WTC11 (cell line): ENCODE measurements around the gene ECT2L. TPM values are rescaled to one million over a fixed set of nuclear protein-coding genes. Genes with fewer than 3 reads are reported as not detected.

ENCODE experiments used
- ATAC-seq: fragments of 200-7000 bp; cut with Tn5 transposase; 2 replicates; pipeline ENCODE4 v1.10.0; 2021; ENCODE audit warnings: mild to moderate bottlenecking, moderate library complexity
- CTCF ChIA-PET: fragments of 300-600 bp; sonication (Branson Sonifier 250); formaldehyde crosslinking; loops from one replicate; lab custom pipeline; 2021; ENCODE audit warnings: antibody characterized with exemption; lab: Charles Lee
- POLR2A ChIA-PET: fragments of 350-600 bp; sonication (Branson Sonifier 250); formaldehyde crosslinking; loops from one replicate; lab custom pipeline; 2021; ENCODE audit warnings: antibody characterized with exemption; lab: Charles Lee
- DNase-seq: peaks from one replicate; pipeline ENCODE4 v3.0.0; 2021; ENCODE audit warnings: low spot score
- H3K27ac Mint-ChIP-seq: 2 replicates; pipeline ENCODE4 v1.8.0; 2021; ENCODE audit warnings: mixed read lengths
- H3K27me3 Mint-ChIP-seq: 2 replicates; pipeline ENCODE4 v1.8.0; 2021; ENCODE audit warnings: low read depth, mild to moderate bottlenecking, moderate library complexity, mixed read lengths
- H3K36me3 Mint-ChIP-seq: 2 replicates; pipeline ENCODE4 v1.8.0; 2021; ENCODE audit warnings: mixed read lengths
- H3K4me1 Mint-ChIP-seq: 2 replicates; pipeline ENCODE4 v1.8.0; 2022; ENCODE audit warnings: mixed read lengths
- H3K4me3 Mint-ChIP-seq: 2 replicates; pipeline ENCODE4 v1.8.0; 2021; ENCODE audit warnings: mild to moderate bottlenecking, moderate library complexity, mixed read lengths
- H3K9me3 Mint-ChIP-seq: 2 replicates; pipeline ENCODE4 v1.8.0; 2021; ENCODE audit warnings: mixed read lengths
- AR ChIP-seq: fragments of 250-450 bp; sonication (Bioruptor Pico); IDR thresholded peaks from 2 replicates; pipeline ENCODE4 v1.9.0; 2021; ENCODE audit warnings: mild to moderate bottlenecking
- CBFB ChIP-seq: sonication (generic); formaldehyde crosslinking; IDR thresholded peaks from 2 replicates; pipeline ENCODE4 v1.8.1; 2022; ENCODE audit warnings: mild to moderate bottlenecking, low read depth, missing genetic modification reagents
- CDX4 ChIP-seq: fragments of 250-450 bp; sonication (Bioruptor Pico); IDR thresholded peaks from 2 replicates; pipeline ENCODE4 v1.9.0; 2021; ENCODE audit warnings: moderate library complexity, mild to moderate bottlenecking, inconsistent platforms, borderline replicate concordance
- CREB1 ChIP-seq: sonication (generic); formaldehyde crosslinking; IDR thresholded peaks from 2 replicates; pipeline ENCODE4 v1.8.0; 2023; ENCODE audit warnings: mild to moderate bottlenecking, missing genetic modification reagents
- CREM ChIP-seq: sonication (generic); formaldehyde crosslinking; IDR thresholded peaks from 2 replicates; pipeline ENCODE4 v1.8.1; 2022; ENCODE audit warnings: mild to moderate bottlenecking, missing genetic modification reagents, moderate library complexity
- EMX1 ChIP-seq: fragments of 250-450 bp; sonication (Bioruptor Pico); IDR thresholded peaks from 2 replicates; pipeline ENCODE4 v1.8.0; 2021; ENCODE audit warnings: mild to moderate bottlenecking
- FOXP1 ChIP-seq: sonication (generic); formaldehyde crosslinking; IDR thresholded peaks from 2 replicates; pipeline ENCODE4 v1.8.0; 2022; ENCODE audit warnings: missing genetic modification reagents, mild to moderate bottlenecking, moderate library complexity, borderline replicate concordance
- HMGXB4 ChIP-seq: sonication (generic); formaldehyde crosslinking; IDR thresholded peaks from 2 replicates; pipeline ENCODE4 v1.8.1; 2023; ENCODE audit warnings: mild to moderate bottlenecking, moderate library complexity, missing genetic modification reagents
- IRF1 ChIP-seq: sonication (generic); formaldehyde crosslinking; IDR thresholded peaks from 2 replicates; pipeline ENCODE4 v1.8.0; 2023; ENCODE audit warnings: missing genetic modification reagents
- MAX ChIP-seq: sonication (generic); formaldehyde crosslinking; IDR thresholded peaks from 2 replicates; pipeline ENCODE4 v1.8.0; 2022; ENCODE audit warnings: mild to moderate bottlenecking, missing genetic modification reagents
- NR1H2 ChIP-seq: sonication (generic); formaldehyde crosslinking; IDR thresholded peaks from 2 replicates; pipeline ENCODE4 v1.9.0; 2021; ENCODE audit warnings: mild to moderate bottlenecking, moderate library complexity, missing genetic modification reagents
- NR3C1 ChIP-seq: sonication (generic); formaldehyde crosslinking; conservative IDR thresholded peaks from 2 replicates; pipeline ENCODE4 v1.8.1; 2023; ENCODE audit warnings: low read depth, mild to moderate bottlenecking, missing genetic modification reagents
- OVOL2 ChIP-seq: fragments of 250-450 bp; sonication (Bioruptor Pico); IDR thresholded peaks from 2 replicates; pipeline ENCODE4 v1.9.0; 2021; ENCODE audit warnings: mild to moderate bottlenecking, borderline replicate concordance
- PRDM15 ChIP-seq: sonication (generic); formaldehyde crosslinking; IDR thresholded peaks from 2 replicates; pipeline ENCODE4 v1.8.0; 2022; ENCODE audit warnings: missing genetic modification reagents
- RELA ChIP-seq: sonication (generic); formaldehyde crosslinking; IDR thresholded peaks from 2 replicates; pipeline ENCODE4 v1.8.1; 2022; ENCODE audit warnings: missing genetic modification reagents, mild to moderate bottlenecking, borderline replicate concordance
- TCF7 ChIP-seq: sonication (generic); formaldehyde crosslinking; IDR thresholded peaks from 2 replicates; pipeline ENCODE4 v1.8.0; 2022; ENCODE audit warnings: mild to moderate bottlenecking, low read depth, missing genetic modification reagents, moderate library complexity
- TEAD4 ChIP-seq: sonication (generic); formaldehyde crosslinking; IDR thresholded peaks from 2 replicates; pipeline ENCODE4 v1.8.0; 2022; ENCODE audit warnings: mild to moderate bottlenecking, missing genetic modification reagents
- ZBTB21 ChIP-seq: sonication (generic); formaldehyde crosslinking; IDR thresholded peaks from 2 replicates; pipeline ENCODE4 v1.8.1; 2023; ENCODE audit warnings: mild to moderate bottlenecking, missing genetic modification reagents, borderline replicate concordance
- ZNF138 ChIP-seq: sonication (generic); formaldehyde crosslinking; conservative IDR thresholded peaks from 2 replicates; pipeline ENCODE4 v1.8.1; 2022; ENCODE audit warnings: mild to moderate bottlenecking, moderate library complexity, missing genetic modification reagents
- ZNF317 ChIP-seq: sonication (generic); formaldehyde crosslinking; IDR thresholded peaks from 2 replicates; pipeline ENCODE4 v1.8.1; 2023; ENCODE audit warnings: low read depth, mild to moderate bottlenecking, moderate library complexity, missing genetic modification reagents, borderline replicate concordance
- ZNF512 ChIP-seq: sonication (generic); formaldehyde crosslinking; IDR thresholded peaks from 2 replicates; pipeline ENCODE4 v1.8.1; 2022; ENCODE audit warnings: missing genetic modification reagents, borderline replicate concordance
- total RNA-seq: library from RNA; stranded (reverse); gene quantifications from 3 replicates; pipeline ENCODE4 v1.2.3, GENCODE V29; 2021

The ECT2L gene
- total RNA-seq, 1 experiment from 2014 or later: not detected

- Mint-ChIP-seq H3K27me3 (no peaks in the 10 kb centered on the region), H3K4me1 (no peaks in the 10 kb centered on the region), H3K9me3 (no peaks in the 10 kb centered on the region), H3K27ac (no peak overlapping the region), H3K36me3 (peaks cover 71% of the 10 kb centered on the region), H3K4me3 (no peak overlapping the region)
- TF ChIP-seq NR3C1 (CRISPR knock-in tag) (no peak), ZNF317 (CRISPR knock-in tag) (no peak), HMGXB4 (CRISPR knock-in tag) (no peak), FOXP1 (CRISPR knock-in tag) (no peak), TEAD4 (CRISPR knock-in tag) (no peak)
- DNase-seq (no peak), ATAC-seq (no peak)
- ChIA-PET CTCF (no interaction called here), POLR2A (no interaction called here)
Observed at GRCh38 chr6:138909975-138910374, 114.1 kb downstream of the ECT2L start.

GRCh38 chr6:138912308-138912707, 116.4 kb downstream of the ECT2L start:
- Mint-ChIP-seq H3K27me3 (no peaks in the 10 kb centered on the region), H3K4me3 (no peak overlapping the region), H3K9me3 (no peaks in the 10 kb centered on the region), H3K36me3 (peaks cover 64% of the 10 kb centered on the region), H3K4me1 (no peaks in the 10 kb centered on the region), H3K27ac (no peak overlapping the region)
- ChIA-PET POLR2A (no interaction called here), CTCF (no interaction called here)
- TF ChIP-seq ZNF138 (no peak), RELA (no peak), EMX1 (CRISPR knock-in tag) (no peak), AR (CRISPR knock-in tag) (no peak), NR3C1 (CRISPR knock-in tag) (no peak), MAX (CRISPR knock-in tag) (no peak), TCF7 (CRISPR knock-in tag) (no peak), ZNF512 (no peak), IRF1 (CRISPR knock-in tag) (no peak), CREM (CRISPR knock-in tag) (no peak), NR1H2 (CRISPR knock-in tag) (no peak), CBFB (CRISPR knock-in tag) (no peak)
- DNase-seq (no peak), ATAC-seq (no peak)

GRCh38 chr6:138914701-138915100, 118.8 kb downstream of the ECT2L start:
- POLR2A ChIA-PET: no interaction called here
- H3K4me3 Mint-ChIP-seq: no peak overlapping the region
- no peak for ATAC-seq
- H3K9me3 Mint-ChIP-seq: no peaks in the 10 kb centered on the region
- CTCF ChIA-PET: no interaction called here
- no peaks in the 10 kb centered on the region for H3K4me1 Mint-ChIP-seq
- no peaks in the 10 kb centered on the region for H3K27me3 Mint-ChIP-seq
- H3K27ac Mint-ChIP-seq: no peak overlapping the region
- no peak for DNase-seq
- peaks cover 48% of the 10 kb centered on the region for H3K36me3 Mint-ChIP-seq
- TF ChIP-seq CREB1 (no peak), CDX4 (CRISPR knock-in tag) (no peak), ZBTB21 (no peak), PRDM15 (no peak), OVOL2 (no peak)
